HCT116 (cell line): Measurements from ENCODE around the gene TST. TPM values are rescaled to one million over a fixed set of nuclear protein-coding genes. Genes with fewer than 3 reads are reported as not detected.

ENCODE experiments used
- ATAC-seq: fragments of 200-7000 bp; cut with Tn5 transposase; 2 replicates; pipeline ENCODE4 v1.9.1; 2020; ENCODE audit warnings: mild to moderate bottlenecking, moderate library complexity
- BruUV-seq: library from RNA; stranded (reverse); fragments of 400-500 nt; replicated peaks from 2 replicates; lab custom pipeline; 2021; lab: Mats Ljungman, UMichigan
- CTCF ChIA-PET: fragments of 300-600 bp; sonication (Branson Sonifier 250); formaldehyde crosslinking; loops from one replicate; lab custom pipeline; 2021; ENCODE audit warnings: antibody characterized with exemption; lab: Charles Lee
- POLR2A ChIA-PET: fragments of 300-600, 350-600 bp; sonication (Branson Sonifier 250); formaldehyde crosslinking; loops from one replicate; lab custom pipeline; 2021; ENCODE audit warnings: antibody characterized with exemption; lab: Charles Lee
- RAD21 ChIA-PET, 2 experiments: fragments of 300-600 bp; sonication (Branson Sonifier 250); formaldehyde crosslinking; loops; one replicate each; lab custom pipeline; 2023; ENCODE audit warnings: low total read pairs in 2 of 2; ENCODE audit not compliant: uncharacterized antibody in 2 of 2, unreplicated experiment in 2 of 2, low non-redundant PET in 1 of 2; lab: Charles Lee
- DNase-seq: peaks from one replicate; pipeline ENCODE4 v3.0.0-alpha.2; 2010; ENCODE audit warnings: low read depth, low spot score
- H2AFZ ChIP-seq: fragments of 200-600 bp; shearing (Covaris generic), sonication (generic); 2 replicates; pipeline ENCODE4 v1.6.1; 2017; ENCODE audit warnings: low read depth, mixed run types, mixed read lengths, antibody characterized with exemption, low read length; ENCODE audit not compliant: poor library complexity, severe bottlenecking
- H3K27ac ChIP-seq: 2 replicates; pipeline ENCODE4 v1.5.1; 2012; ENCODE audit warnings: low read depth, low read length
- H3K27me3 ChIP-seq: fragments of 200-600 bp; sonication (generic); 2 replicates; pipeline ENCODE4 v1.6.1; 2016; ENCODE audit warnings: mixed run types, low read length, mixed read lengths; ENCODE audit not compliant: insufficient read depth
- H3K36me3 ChIP-seq, 2 experiments: fragments of 200-500 bp in 1 of 2; fragments of 200-600 bp in 1 of 2; sonication (Bioruptor generic) in 1 of 2; sonication (generic) in 1 of 2; 2 replicates each; pipeline versions ENCODE4 v1.5.1 to v1.6.1; 2014 to 2016; ENCODE audit warnings: low read length in 2 of 2, inconsistent platforms in 1 of 2, mixed read lengths in 1 of 2, mixed run types in 1 of 2; ENCODE audit not compliant: insufficient read depth in 2 of 2, control insufficient read depth in 1 of 2
- H3K4me1 ChIP-seq, 2 experiments: fragments of 200-600 bp in 1 of 2; sonication (generic) in 1 of 2; 2 replicates each; pipeline versions ENCODE4 v1.5.1 to v1.6.1; 2012 to 2017; ENCODE audit warnings: low read length in 2 of 2, inconsistent platforms in 1 of 2, mild to moderate bottlenecking in 1 of 2, mixed read lengths in 1 of 2, mixed run types in 1 of 2, moderate library complexity in 1 of 2; ENCODE audit not compliant: insufficient read depth in 2 of 2, control insufficient read depth in 1 of 2
- H3K4me2 ChIP-seq: fragments of 200-600 bp; sonication (generic); 2 replicates; pipeline ENCODE4 v1.6.1; 2017; ENCODE audit warnings: mixed run types, low read length, mixed read lengths
- H3K4me3 ChIP-seq, 2 experiments: fragments of 200-600 bp in 1 of 2; sonication (generic) in 1 of 2; replicated peaks in 1 of 2; 2 replicates each; pipeline ENCODE4 v1.5.1; 2011 to 2016; ENCODE audit warnings: low read length in 2 of 2, control low read depth in 1 of 2, low read depth in 1 of 2, mild to moderate bottlenecking in 1 of 2, mixed read lengths in 1 of 2, mixed run types in 1 of 2
- H3K79me2 ChIP-seq: fragments of 200-600 bp; sonication (generic); 2 replicates; pipeline ENCODE4 v1.6.1; 2017; ENCODE audit warnings: mild to moderate bottlenecking, mixed run types, low read length, moderate library complexity, mixed read lengths; ENCODE audit not compliant: insufficient read depth
- H3K9ac ChIP-seq: fragments of 200-600 bp; sonication (generic); 2 replicates; pipeline ENCODE4 v1.6.1; 2016; ENCODE audit warnings: low read length, mixed read lengths
- H3K9me2 ChIP-seq: fragments of 200-600 bp; sonication (generic), shearing (Covaris generic); 2 replicates; pipeline ENCODE4 v1.6.1; 2017; ENCODE audit warnings: mixed run types, mild to moderate bottlenecking, moderate library complexity; ENCODE audit not compliant: insufficient read depth
- H3K9me3 ChIP-seq, 2 experiments: fragments of 200-500 bp in 1 of 2; fragments of 200-600 bp in 1 of 2; sonication (Bioruptor generic) in 1 of 2; sonication (generic) in 1 of 2; 2 replicates each; pipeline ENCODE4 v1.6.1; 2014 to 2017; ENCODE audit warnings: low read length in 2 of 2, mixed read lengths in 2 of 2, inconsistent platforms in 1 of 2, low read depth in 1 of 2, mild to moderate bottlenecking in 1 of 2, mixed run types in 1 of 2, moderate library complexity in 1 of 2; ENCODE audit not compliant: control insufficient read depth in 1 of 2, insufficient read depth in 1 of 2
- H4K20me1 ChIP-seq: fragments of 200-600 bp; sonication (generic), shearing (Covaris generic); 2 replicates; pipeline ENCODE4 v1.6.1; 2017; ENCODE audit warnings: mixed run types, mild to moderate bottlenecking, moderate library complexity; ENCODE audit not compliant: insufficient read depth
- EGR1 ChIP-seq: IDR thresholded peaks from 2 replicates; pipeline ENCODE4 v1.6.1; 2012; ENCODE audit warnings: low read depth
- ELF1 ChIP-seq: IDR thresholded peaks from 2 replicates; pipeline ENCODE4 v1.6.1; 2012; ENCODE audit warnings: low read depth, borderline replicate concordance
- EZH2 ChIP-seq: fragments of 200-600 bp; sonication (generic); IDR thresholded peaks from 2 replicates; pipeline ENCODE4 v1.6.1; 2017; ENCODE audit warnings: antibody characterized with exemption, mixed run types
- JUND ChIP-seq: IDR thresholded peaks from 2 replicates; pipeline ENCODE4 v1.6.1; 2012
- POLR2A ChIP-seq: IDR thresholded peaks from 2 replicates; pipeline ENCODE4 v1.7.0; 2011; ENCODE audit warnings: borderline replicate concordance; ENCODE audit not compliant: insufficient read depth, insufficient read length; ENCODE audit errors: extremely low read depth
- SP1 ChIP-seq: IDR thresholded peaks from 2 replicates; pipeline ENCODE4 v1.6.1; 2012; ENCODE audit warnings: low read depth
- ZFX ChIP-seq: fragments of 450-650 bp; IDR thresholded peaks from 2 replicates; pipeline ENCODE4 v1.6.1; 2017
- intact Hi-C: fragments of 100-400 bp; cut with micrococcal nuclease; formaldehyde crosslinking; loops from 2 replicates; pipeline ENCODE4 v1.10.0; 2022
- total RNA-seq: library from RNA; stranded (reverse); gene quantifications from one replicate; pipeline ENCODE4 v1.2.1, GENCODE V29; 2021; ENCODE audit not compliant: unreplicated experiment
- TF ChIP-seq, protein P1 (sequence below): IDR thresholded peaks from 2 replicates; pipeline ENCODE4 v1.6.1; 2011; ENCODE audit warnings: mild to moderate bottlenecking, low read length, moderate library complexity; ENCODE audit not compliant: insufficient replicate concordance; ENCODE audit errors: extremely low read depth
- TF ChIP-seq, protein P2 (sequence below), 3 experiments: fragments of 200-600 bp in 1 of 3; sonication (generic) in 1 of 3; IDR thresholded peaks in 2 of 3; conservative IDR thresholded peaks in 1 of 3; 2 replicates each; pipeline ENCODE4 v1.5.1; 2012 to 2017; ENCODE audit warnings: low read depth in 2 of 3, low read length in 2 of 3, antibody characterized with exemption in 1 of 3, borderline replicate concordance in 1 of 3, control low read depth in 1 of 3, mild to moderate bottlenecking in 1 of 3, mixed read lengths in 1 of 3, mixed run types in 1 of 3, moderate library complexity in 1 of 3; ENCODE audit not compliant: insufficient read depth in 1 of 3

TST gene
- total RNA-seq, 1 experiment from 2014 or later = 32.1 TPM

DNA sequence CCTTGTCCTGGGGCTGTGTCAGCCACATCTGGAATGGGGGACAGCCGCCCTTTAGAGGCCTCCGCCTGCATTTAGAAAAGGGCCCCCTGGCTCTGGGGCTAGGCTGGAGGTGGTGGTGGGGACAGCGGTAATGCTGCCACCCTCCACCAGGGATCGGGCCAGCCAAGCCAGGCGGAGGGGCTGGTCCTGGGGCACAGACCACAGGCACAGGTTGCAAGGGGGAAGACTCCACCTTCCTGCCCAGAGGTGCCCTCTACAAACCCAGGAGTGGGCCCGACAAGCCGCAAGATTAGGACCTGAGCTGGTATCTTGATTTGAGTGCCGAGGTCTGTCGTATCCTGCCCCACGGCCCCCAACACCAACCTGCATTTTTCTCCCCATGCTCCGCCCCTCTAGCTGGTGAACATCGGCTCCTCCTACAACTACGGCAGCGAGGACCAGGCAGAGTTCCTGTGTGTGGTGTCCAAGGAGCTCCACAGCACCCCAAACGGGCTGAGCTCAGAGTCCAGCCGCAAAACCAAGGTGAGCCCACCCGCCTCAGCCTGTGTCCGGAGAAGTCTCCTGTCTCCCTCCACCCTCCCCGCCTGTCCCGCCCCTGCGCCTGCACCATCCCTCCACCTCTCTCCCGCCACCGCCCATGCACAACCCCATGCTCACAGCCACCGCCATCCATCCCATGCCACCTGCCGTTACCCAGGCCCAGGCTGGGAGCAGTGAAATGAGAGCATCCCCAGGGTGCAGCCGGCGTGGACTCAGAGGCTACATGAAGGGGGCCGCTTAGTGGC is 39.9 kb upstream of the TST start:
- ATAC-seq (peak; percentile 58; the same call in 1 of the 2 replicates), DNase-seq (no peak)
- Histone ChIP-seq H3K27ac (no peak overlapping the region), H3K9me2 (no peaks in the 10 kb centered on the region), H3K9me3 (no peaks in the 10 kb centered on the region), H3K79me2 (no peaks in the 10 kb centered on the region), H4K20me1 (no peaks in the 10 kb centered on the region), H3K4me2 (no peak overlapping the region), H3K27me3 (no peaks in the 10 kb centered on the region), H3K9ac (no peak overlapping the region), H2AFZ (no peak overlapping the region), H3K36me3 (peaks cover 0 to 2% of the 10 kb centered on the region in 2 experiments; a peak in 1 of 4 replicates), H3K4me1 (no peaks in the 10 kb centered on the region), H3K4me3 (no peak overlapping the region)
- CTCF ChIA-PET = no interaction called here
- no TSS peak for BruUV-seq
- RAD21 ChIA-PET = no interaction called here
- no peak for TF ChIP-seq SP1
- no peak for TF ChIP-seq EGR1
- TF ChIP-seq EZH2 = no peak
- TF ChIP-seq, protein P1, sequence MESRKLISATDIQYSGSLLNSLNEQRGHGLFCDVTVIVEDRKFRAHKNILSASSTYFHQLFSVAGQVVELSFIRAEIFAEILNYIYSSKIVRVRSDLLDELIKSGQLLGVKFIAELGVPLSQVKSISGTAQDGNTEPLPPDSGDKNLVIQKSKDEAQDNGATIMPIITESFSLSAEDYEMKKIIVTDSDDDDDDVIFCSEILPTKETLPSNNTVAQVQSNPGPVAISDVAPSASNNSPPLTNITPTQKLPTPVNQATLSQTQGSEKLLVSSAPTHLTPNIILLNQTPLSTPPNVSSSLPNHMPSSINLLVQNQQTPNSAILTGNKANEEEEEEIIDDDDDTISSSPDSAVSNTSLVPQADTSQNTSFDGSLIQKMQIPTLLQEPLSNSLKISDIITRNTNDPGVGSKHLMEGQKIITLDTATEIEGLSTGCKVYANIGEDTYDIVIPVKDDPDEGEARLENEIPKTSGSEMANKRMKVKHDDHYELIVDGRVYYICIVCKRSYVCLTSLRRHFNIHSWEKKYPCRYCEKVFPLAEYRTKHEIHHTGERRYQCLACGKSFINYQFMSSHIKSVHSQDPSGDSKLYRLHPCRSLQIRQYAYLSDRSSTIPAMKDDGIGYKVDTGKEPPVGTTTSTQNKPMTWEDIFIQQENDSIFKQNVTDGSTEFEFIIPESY = no peak
- TF ChIP-seq ZFX = no peak
- no peak for TF ChIP-seq POLR2A
- no peak for TF ChIP-seq JUND
- TF ChIP-seq, protein P2, sequence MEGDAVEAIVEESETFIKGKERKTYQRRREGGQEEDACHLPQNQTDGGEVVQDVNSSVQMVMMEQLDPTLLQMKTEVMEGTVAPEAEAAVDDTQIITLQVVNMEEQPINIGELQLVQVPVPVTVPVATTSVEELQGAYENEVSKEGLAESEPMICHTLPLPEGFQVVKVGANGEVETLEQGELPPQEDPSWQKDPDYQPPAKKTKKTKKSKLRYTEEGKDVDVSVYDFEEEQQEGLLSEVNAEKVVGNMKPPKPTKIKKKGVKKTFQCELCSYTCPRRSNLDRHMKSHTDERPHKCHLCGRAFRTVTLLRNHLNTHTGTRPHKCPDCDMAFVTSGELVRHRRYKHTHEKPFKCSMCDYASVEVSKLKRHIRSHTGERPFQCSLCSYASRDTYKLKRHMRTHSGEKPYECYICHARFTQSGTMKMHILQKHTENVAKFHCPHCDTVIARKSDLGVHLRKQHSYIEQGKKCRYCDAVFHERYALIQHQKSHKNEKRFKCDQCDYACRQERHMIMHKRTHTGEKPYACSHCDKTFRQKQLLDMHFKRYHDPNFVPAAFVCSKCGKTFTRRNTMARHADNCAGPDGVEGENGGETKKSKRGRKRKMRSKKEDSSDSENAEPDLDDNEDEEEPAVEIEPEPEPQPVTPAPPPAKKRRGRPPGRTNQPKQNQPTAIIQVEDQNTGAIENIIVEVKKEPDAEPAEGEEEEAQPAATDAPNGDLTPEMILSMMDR (IDR thresholded peaks at IDR 0.05 in 2 of 3, conservative IDR thresholded peaks at IDR 0.05 in 1 of 3; ENCODE audit: borderline replicate concordance in 1 of 3, insufficient read depth in 1 of 3, low read depth in 2 of 3, low read length in 2 of 3) = no peak
- TF ChIP-seq ELF1 = no peak
- POLR2A ChIA-PET = no interaction called here
- intact Hi-C loops = no loop called here
